ENCODE data around the gene OPN1LW.

- TF ChIP-seq CTCF (IDR thresholded peaks at IDR 0.05) = no peak
- no peak for TF ChIP-seq POLR2A (IDR thresholded peaks at IDR 0.05)
Observed at GRCh38 chrX:154114652-154115051, 29.4 kb upstream of the OPN1LW start.

All from adrenal gland (tissue), 5 donors.